Ascending aorta (tissue), 2 donors: ENCODE data around the gene NMT2. TPM values are rescaled to one million over a fixed set of nuclear protein-coding genes. Genes with fewer than 3 reads are reported as not detected.

Source experiments
- DNase-seq, 2 donors: peaks; one replicate each; pipeline ENCODE4 v3.0.0-alpha.2; 2019; ENCODE audit warnings: low spot score in 2 of 2
- H3K27ac ChIP-seq, 2 donors: fragments of 200-600 bp; sonication (generic); one replicate each; pipeline ENCODE4 v1.5.1; 2016 to 2017; ENCODE audit warnings: mild to moderate bottlenecking in 1 of 2
- H3K27me3 ChIP-seq: fragments of 200-600 bp; sonication (generic); one replicate; pipeline ENCODE4 v1.5.1; 2017
- H3K36me3 ChIP-seq, 2 donors: fragments of 200-600 bp; sonication (generic); one replicate each; pipeline ENCODE4 v1.5.1; 2016
- H3K4me1 ChIP-seq, 2 donors: fragments of 200-600 bp; sonication (generic); one replicate each; pipeline ENCODE4 v1.5.1; 2016 to 2017; ENCODE audit warnings: mild to moderate bottlenecking in 1 of 2
- H3K4me3 ChIP-seq, 2 donors: fragments of 200-600 bp; sonication (generic); one replicate each; pipeline ENCODE4 v1.5.1; 2016 to 2017; ENCODE audit warnings: mild to moderate bottlenecking in 1 of 2
- H3K9me3 ChIP-seq, 2 donors: fragments of 200-600 bp; sonication (generic); one replicate each; pipeline ENCODE4 v1.5.1; 2016
- intact Hi-C: fragments of 100-400 bp; cut with DNase I; formaldehyde crosslinking; loops from one replicate; pipeline ENCODE4 v1.15.1; 2023
- total RNA-seq: library from RNA; depleted of rRNA; stranded (reverse); fragments of >200 nt; gene quantifications from one replicate; pipeline ENCODE4 v1.1.0, GENCODE V29; 2016
- TF ChIP-seq, protein P1 (sequence below), 3 experiments: fragments of 200-600 bp in 2 of 3; fragments of 450-650 bp in 1 of 3; sonication (generic) in 2 of 3; IDR thresholded peaks; one replicate each; pipeline ENCODE4 v1.5.1; 2016 to 2019; ENCODE audit warnings: antibody characterized with exemption in 3 of 3, mild to moderate bottlenecking in 1 of 3, moderate library complexity in 1 of 3

NMT2 gene
- 11.9 TPM for total RNA-seq

DNA sequence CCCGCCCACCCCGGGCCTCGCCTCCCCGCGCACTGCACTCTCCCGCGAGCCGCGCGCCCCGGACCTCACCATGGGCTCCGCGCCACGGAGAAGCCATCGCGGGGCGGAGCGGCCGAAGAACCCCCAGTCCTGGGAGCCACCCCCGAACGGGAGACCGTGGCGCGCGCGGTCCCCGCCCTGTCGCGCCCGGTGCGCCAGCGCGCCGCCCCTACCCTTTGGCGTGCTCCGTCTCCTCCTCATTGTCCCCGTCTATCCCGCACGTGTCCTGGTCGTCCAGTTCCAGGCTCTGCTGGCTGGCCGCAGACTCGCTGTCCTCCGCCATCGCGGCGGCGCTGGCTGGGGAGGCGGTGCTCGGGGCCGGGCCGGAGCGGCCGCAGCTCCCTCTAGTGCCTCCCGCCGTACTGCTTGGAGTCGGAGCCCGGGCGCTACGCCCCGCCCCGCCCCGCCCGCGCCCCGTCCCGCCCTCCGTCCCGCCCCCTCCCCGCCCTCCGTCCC is at the start of gene NMT2:
Gene NMT2, minus strand, starts transcription at position 403 of the 495 bp plus-strand sequence. Its CDS starts 81 bp downstream, at position 322.
- Histone ChIP-seq H3K27ac (peak within 1 kb of the TSS; percentile 75 to 87), H3K36me3 (no peaks in the 10 kb centered on the region), H3K4me3 (peak within 1 kb of the TSS; percentile 91 to 99), H3K9me3 (no peaks in the 10 kb centered on the region), H3K27me3 (no peaks in the 10 kb centered on the region), H3K4me1 (no peaks in the 10 kb centered on the region)
- TF ChIP-seq, protein P1, sequence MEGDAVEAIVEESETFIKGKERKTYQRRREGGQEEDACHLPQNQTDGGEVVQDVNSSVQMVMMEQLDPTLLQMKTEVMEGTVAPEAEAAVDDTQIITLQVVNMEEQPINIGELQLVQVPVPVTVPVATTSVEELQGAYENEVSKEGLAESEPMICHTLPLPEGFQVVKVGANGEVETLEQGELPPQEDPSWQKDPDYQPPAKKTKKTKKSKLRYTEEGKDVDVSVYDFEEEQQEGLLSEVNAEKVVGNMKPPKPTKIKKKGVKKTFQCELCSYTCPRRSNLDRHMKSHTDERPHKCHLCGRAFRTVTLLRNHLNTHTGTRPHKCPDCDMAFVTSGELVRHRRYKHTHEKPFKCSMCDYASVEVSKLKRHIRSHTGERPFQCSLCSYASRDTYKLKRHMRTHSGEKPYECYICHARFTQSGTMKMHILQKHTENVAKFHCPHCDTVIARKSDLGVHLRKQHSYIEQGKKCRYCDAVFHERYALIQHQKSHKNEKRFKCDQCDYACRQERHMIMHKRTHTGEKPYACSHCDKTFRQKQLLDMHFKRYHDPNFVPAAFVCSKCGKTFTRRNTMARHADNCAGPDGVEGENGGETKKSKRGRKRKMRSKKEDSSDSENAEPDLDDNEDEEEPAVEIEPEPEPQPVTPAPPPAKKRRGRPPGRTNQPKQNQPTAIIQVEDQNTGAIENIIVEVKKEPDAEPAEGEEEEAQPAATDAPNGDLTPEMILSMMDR (IDR thresholded peaks at IDR 0.05), result peak; percentile 34 to 54 (median 49)
- DNase-seq, result peak; percentile 19 to 90
- intact Hi-C loops, result loop anchor here (1.0 to 10.0 kb wide), 7 partner anchors 71 to 2004 kb away; partner anchors contain the start of genes CDNF, DCLRE1C, FAM171A1 and HSPA14

DNA sequence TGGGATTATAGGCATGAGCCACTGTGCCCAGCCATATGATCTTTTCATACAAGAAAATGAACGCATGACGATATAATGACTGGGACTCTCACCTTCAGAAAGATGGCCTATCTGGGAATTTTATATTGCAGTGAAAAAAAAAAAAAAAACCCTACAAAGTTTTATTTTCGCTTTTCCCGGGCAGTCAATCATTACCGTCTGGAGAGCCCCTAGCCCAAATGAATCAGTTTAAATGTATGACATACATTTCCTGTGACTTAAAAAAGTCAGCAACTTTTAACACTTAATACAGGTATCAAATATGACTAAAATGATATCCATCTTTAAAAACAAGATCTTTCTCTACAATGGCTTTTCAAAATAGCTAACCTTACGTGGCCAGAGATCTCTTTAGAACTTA is 48.2 kb upstream of the NMT2 start:
- H3K4me3 ChIP-seq, result no peak overlapping the region
- H3K9me3 ChIP-seq, result no peaks in the 10 kb centered on the region
- no peaks in the 10 kb centered on the region for H3K4me1 ChIP-seq
- no peaks in the 10 kb centered on the region for H3K27me3 ChIP-seq
- intact Hi-C loops, result no loop called here
- TF ChIP-seq, protein P1 (IDR thresholded peaks at IDR 0.05), result no peak
- DNase-seq, result no peak
- no peak overlapping the region for H3K27ac ChIP-seq
- peaks cover 0 to 5% of the 10 kb centered on the region in 2 donors for H3K36me3 ChIP-seq

DNA sequence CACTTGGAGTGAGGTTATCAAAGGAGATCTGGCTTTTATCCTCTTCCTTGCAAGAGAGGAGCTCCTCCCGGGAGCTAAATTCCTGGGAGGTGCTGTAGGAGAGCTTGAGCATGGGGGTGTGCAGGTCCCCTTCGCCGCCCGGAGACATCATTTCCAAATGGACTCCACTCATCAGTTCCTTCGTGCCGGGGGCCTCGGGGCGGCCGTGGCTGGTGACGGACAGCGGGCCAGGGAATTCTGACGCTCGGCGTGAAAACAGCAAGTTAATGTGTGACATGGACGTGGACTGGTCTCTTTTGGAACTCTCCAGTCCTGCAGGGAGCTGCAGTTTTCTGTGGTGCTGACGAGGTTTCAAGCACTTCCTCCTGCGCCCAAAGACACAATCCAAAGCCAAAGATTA is 45.7 kb upstream of the NMT2 start:
- peaks cover 0 to 5% of the 10 kb centered on the region in 2 donors for H3K36me3 ChIP-seq
- TF ChIP-seq, protein P1 (IDR thresholded peaks at IDR 0.05), result no peak
- peaks cover 0 to 2% of the 10 kb centered on the region in 2 donors for H3K4me1 ChIP-seq
- no peak for DNase-seq
- no peaks in the 10 kb centered on the region for H3K27me3 ChIP-seq
- intact Hi-C loops, result no loop called here
- H3K9me3 ChIP-seq, result no peaks in the 10 kb centered on the region
- no peak overlapping the region for H3K27ac ChIP-seq
- H3K4me3 ChIP-seq, result no peak overlapping the region

DNA sequence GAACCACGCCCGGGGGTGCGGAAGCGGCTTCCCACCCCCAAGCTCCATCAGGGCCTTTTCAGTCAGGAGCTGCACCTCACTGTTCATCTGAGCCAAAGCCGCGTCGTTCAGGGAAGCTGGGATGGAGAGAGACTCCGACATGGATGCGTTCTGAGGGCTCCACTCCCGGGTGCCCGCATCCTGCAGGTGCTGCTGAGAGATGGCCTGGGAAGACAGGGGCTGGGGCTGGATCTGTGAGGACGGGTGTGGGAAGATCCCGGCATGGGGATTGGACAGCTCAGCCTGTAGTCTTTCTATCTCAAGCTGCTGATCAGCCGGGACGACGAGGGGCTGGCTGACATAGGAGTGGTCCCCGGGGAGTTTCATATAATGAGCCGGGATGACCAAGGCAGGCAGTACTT is 45.0 kb upstream of the NMT2 start:
- Histone ChIP-seq H3K36me3 (peaks cover 0 to 5% of the 10 kb centered on the region in 2 donors), H3K27me3 (no peaks in the 10 kb centered on the region), H3K27ac (no peak overlapping the region), H3K4me3 (no peak overlapping the region), H3K9me3 (no peaks in the 10 kb centered on the region), H3K4me1 (peaks cover 0 to 2% of the 10 kb centered on the region in 2 donors)
- TF ChIP-seq, protein P1 (IDR thresholded peaks at IDR 0.05), result no peak
- DNase-seq, result no peak
- intact Hi-C loops, result no loop called here

DNA sequence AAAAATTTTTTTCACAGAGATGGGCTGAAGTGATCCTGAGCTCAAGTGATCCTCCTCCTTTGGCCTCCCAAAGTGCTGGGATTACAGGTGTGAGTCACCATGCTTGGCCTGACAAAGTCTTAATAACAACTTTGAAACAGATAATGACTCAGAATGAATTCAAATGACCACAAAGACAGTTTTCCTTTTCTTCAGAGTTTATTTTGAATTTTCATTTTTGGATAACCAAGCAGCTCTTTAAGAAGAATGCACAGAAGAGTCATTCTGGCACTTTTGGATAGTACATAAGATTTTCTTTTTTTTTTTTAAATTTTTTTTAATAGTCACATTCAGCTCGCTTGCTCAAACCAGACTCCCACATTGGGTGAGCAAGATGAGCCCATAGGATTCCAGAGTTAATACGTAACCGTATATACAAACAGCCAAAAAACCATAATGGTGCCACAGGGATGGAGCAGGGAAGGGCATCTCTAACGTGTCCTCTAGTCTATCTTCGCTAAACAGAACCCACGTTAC is 43.0 kb upstream of the NMT2 start:
- Histone ChIP-seq H3K27ac (no peak overlapping the region), H3K4me3 (no peak overlapping the region), H3K27me3 (no peaks in the 10 kb centered on the region), H3K4me1 (peaks cover 0 to 2% of the 10 kb centered on the region in 2 donors), H3K36me3 (peaks cover 0 to 5% of the 10 kb centered on the region in 2 donors), H3K9me3 (no peaks in the 10 kb centered on the region)
- DNase-seq, result no peak
- TF ChIP-seq, protein P1 (IDR thresholded peaks at IDR 0.05), result no peak
- intact Hi-C loops, result loop anchor here (2.0 kb wide), 1 partner anchor 159 kb away; the partner anchor contains the start of gene FAM171A1
